GM21528 (cell line): Measurements from ENCODE around the gene DLG1.
"Not testable (repeated sequence)": the region's sequence is repeated elsewhere in the genome, so short reads cannot be mapped to it uniquely, and the experiment has no call there.

Source experiments
- ATAC-seq: cut with Tn5 transposase; IDR thresholded peaks from one replicate; pipeline ENCODE4 v1.9.1; 2021; ENCODE audit warnings: mild to moderate bottlenecking, moderate library complexity; ENCODE audit not compliant: unreplicated experiment, low FRiP score

The DLG1 gene

GRCh38 chr3:197218210-197218609 is 80.2 kb downstream of the DLG1 start:
- ATAC-seq: no peak

- ATAC-seq: no peak
Measured at GRCh38 chr3:197216914-197217313, 81.5 kb downstream of the DLG1 start.

- no peak for ATAC-seq
Measured at GRCh38 chr3:197216169-197216860, 82.1 kb downstream of the DLG1 start.

- no peak for ATAC-seq
Measured at GRCh38 chr3:197212290-197212689, 86.1 kb downstream of the DLG1 start.

GRCh38 chr3:197211698-197212097 is 86.7 kb downstream of the DLG1 start:
- not testable (repeated sequence) for ATAC-seq

GRCh38 chr3:197209366-197210260 is 88.8 kb downstream of the DLG1 start:
- ATAC-seq: no peak

GRCh38 chr3:197206913-197207312 is 91.5 kb downstream of the DLG1 start:
- no peak for ATAC-seq

GRCh38 chr3:197205675-197206074 is 92.7 kb downstream of the DLG1 start:
- no peak for ATAC-seq

- ATAC-seq: no peak
Measured at GRCh38 chr3:197205265-197205664, 93.1 kb downstream of the DLG1 start.

GRCh38 chr3:197204736-197205135 is 93.7 kb downstream of the DLG1 start:
- no peak for ATAC-seq

- no peak for ATAC-seq
Measured at GRCh38 chr3:197203714-197204146, 94.7 kb downstream of the DLG1 start.

GRCh38 chr3:197202694-197203093 is 95.7 kb downstream of the DLG1 start:
- ATAC-seq: no peak

- ATAC-seq: no peak
Measured at GRCh38 chr3:197201791-197202452, 96.5 kb downstream of the DLG1 start.

GRCh38 chr3:197200856-197201255 is 97.6 kb downstream of the DLG1 start:
- ATAC-seq: not testable (repeated sequence)

GRCh38 chr3:197197334-197197733 is 101.1 kb downstream of the DLG1 start:
- no peak for ATAC-seq

- ATAC-seq: no peak
Measured at GRCh38 chr3:197196192-197196591, 102.2 kb downstream of the DLG1 start.

GRCh38 chr3:197195326-197195725 is 103.1 kb downstream of the DLG1 start:
- ATAC-seq: no peak

- ATAC-seq: not testable (repeated sequence)
Measured at GRCh38 chr3:197193759-197194158, 104.7 kb downstream of the DLG1 start.

- ATAC-seq: no peak
Measured at GRCh38 chr3:197191897-197192296, 106.5 kb downstream of the DLG1 start.

GRCh38 chr3:197189623-197190022 is 108.8 kb downstream of the DLG1 start:
- ATAC-seq: no peak

GRCh38 chr3:197188963-197189362 is 109.4 kb downstream of the DLG1 start:
- ATAC-seq: no peak
